NT2/D1 (cell line): ENCODE results near the gene SDK1.

Source experiments
- SUZ12 ChIP-seq: IDR thresholded peaks from 2 replicates; pipeline ENCODE4 v1.6.1; 2011; ENCODE audit not compliant: insufficient read length, insufficient read depth; ENCODE audit errors: extremely low read depth
- YY1 ChIP-seq: IDR thresholded peaks from 2 replicates; pipeline ENCODE4 v1.6.1; 2011; ENCODE audit not compliant: insufficient read length, insufficient read depth
- ZNF274 ChIP-seq: IDR thresholded peaks from 2 replicates; pipeline ENCODE4 v1.6.1; 2011; ENCODE audit warnings: mild to moderate bottlenecking, low read depth, low read length

GRCh38 chr7:4091767-4092166, 790.7 kb downstream of the SDK1 start:
- TF ChIP-seq ZNF274, result no peak
- no peak for TF ChIP-seq YY1
- no peak for TF ChIP-seq SUZ12
